ENCODE measurements around the gene OPRD1.

GRCh38 chr1:28792644-28793121 lies 19.3 kb upstream of the OPRD1 start:
- TF ChIP-seq CTCF (IDR thresholded peaks at IDR 0.05 in 4 of 5, conservative IDR thresholded peaks at IDR 0.05 in 1 of 5): no peak
- TF ChIP-seq POLR2A (IDR thresholded peaks at IDR 0.05): no peak
